ENCODE measurements around the gene KNSTRN. TPM values are rescaled to one million over a fixed set of nuclear protein-coding genes. Genes with fewer than 3 reads are reported as not detected.

The KNSTRN gene
- total RNA-seq, 4 donors from 2014 or later: 7.2 to 16.2 (median 9.9) TPM

DNA sequence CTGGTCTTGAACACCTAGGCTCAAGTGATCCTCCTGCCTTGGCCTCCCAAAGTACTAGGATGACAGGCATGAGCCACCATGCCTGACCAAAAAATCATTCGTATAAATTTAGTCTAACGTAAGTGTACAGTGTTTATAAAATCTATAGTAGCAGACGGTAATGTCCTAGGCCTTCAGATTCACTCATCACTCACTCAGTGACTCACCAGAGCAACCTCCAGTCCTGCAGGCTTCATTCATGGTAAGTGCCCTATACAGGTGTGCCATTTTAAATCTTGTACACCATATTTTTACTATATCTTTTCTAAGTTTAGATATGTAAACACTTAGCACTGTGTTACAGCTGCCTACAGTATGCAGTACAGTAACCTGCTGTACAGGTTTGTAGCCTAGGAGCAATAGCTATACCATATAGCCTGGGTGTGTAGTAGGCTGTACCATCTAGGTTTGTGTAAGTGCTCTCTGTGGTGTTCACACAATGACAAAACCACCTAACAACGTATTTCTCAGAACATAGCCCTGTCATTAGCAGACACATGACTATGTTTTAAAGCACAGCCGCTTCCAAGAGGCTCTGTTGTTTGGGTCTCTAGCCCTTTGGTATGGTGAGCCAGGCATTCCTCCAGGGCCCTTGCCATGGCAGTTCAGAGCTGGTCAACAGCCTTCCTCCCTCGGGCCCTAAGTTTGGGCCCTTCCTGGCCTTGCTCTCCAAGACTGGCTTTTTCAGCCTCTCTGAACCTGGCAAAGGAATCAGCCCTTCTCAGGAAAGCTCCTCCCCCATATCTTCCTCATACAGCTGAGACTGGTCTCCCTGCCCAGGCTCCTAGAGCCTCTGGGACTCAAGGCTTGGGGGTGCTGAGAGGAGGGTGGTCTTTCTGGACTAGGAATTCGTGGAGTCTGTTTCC, 39.9 kb upstream of the KNSTRN start:
- H3K27ac ChIP-seq: peak overlapping the region in 3 of 4 donors; percentile 70 to 98 (median 98)
- H3K27me3 ChIP-seq: no peaks in the 10 kb centered on the region
- H3K4me1 ChIP-seq: peaks cover 0 to 75% (median 45%) of the 10 kb centered on the region in 3 donors
- H3K36me3 ChIP-seq: no peaks in the 10 kb centered on the region
- no peak for TF ChIP-seq POLR2AphosphoS5 (IDR thresholded peaks at IDR 0.05)
- no peak for TF ChIP-seq EP300 (IDR thresholded peaks at IDR 0.05)
- TF ChIP-seq POLR2A (IDR thresholded peaks at IDR 0.05): no peak
- TF ChIP-seq, protein P1, sequence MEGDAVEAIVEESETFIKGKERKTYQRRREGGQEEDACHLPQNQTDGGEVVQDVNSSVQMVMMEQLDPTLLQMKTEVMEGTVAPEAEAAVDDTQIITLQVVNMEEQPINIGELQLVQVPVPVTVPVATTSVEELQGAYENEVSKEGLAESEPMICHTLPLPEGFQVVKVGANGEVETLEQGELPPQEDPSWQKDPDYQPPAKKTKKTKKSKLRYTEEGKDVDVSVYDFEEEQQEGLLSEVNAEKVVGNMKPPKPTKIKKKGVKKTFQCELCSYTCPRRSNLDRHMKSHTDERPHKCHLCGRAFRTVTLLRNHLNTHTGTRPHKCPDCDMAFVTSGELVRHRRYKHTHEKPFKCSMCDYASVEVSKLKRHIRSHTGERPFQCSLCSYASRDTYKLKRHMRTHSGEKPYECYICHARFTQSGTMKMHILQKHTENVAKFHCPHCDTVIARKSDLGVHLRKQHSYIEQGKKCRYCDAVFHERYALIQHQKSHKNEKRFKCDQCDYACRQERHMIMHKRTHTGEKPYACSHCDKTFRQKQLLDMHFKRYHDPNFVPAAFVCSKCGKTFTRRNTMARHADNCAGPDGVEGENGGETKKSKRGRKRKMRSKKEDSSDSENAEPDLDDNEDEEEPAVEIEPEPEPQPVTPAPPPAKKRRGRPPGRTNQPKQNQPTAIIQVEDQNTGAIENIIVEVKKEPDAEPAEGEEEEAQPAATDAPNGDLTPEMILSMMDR (IDR thresholded peaks at IDR 0.05): no peak
- 28 to 43% methylated on average over 5 to 6 of the region's 7 CpGs for WGBS, 2 donors (ENCODE audit: low coverage in 1 of 2)
- ATAC-seq: no peak
- H3K4me3 ChIP-seq: no peak overlapping the region
- no peaks in the 10 kb centered on the region for H3K9me3 ChIP-seq

DNA sequence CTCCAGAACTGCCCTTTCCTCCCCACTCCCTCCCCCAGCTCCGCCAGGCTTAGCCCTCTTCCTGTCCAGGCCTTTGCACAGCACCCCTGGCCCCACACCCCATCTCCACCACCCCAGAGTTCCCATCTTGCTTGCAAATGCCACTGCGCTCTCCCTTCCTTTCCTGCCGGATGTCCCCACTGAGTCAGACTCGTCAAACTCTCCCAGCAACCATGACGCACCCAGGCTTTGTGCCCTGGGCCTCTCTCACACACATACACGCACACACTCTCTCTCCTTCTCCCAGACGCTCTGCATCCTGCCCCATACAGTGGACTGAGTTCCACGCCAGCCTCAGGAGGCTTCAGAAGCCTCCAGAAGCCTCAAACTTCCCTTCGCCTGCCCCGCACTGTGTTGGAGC, 39.0 kb upstream of the KNSTRN start:
- Histone ChIP-seq H3K27me3 (no peaks in the 10 kb centered on the region), H3K4me1 (peaks cover 0 to 66% (median 36%) of the 10 kb centered on the region in 3 donors), H3K9me3 (no peaks in the 10 kb centered on the region), H3K27ac (peak overlapping the region in 3 of 4 donors; percentile 70 to 98 (median 98)), H3K36me3 (no peaks in the 10 kb centered on the region), H3K4me3 (no peak overlapping the region)
- 62 to 69% methylated on average over 4 to 6 of the region's 10 CpGs for WGBS, 2 donors (ENCODE audit: low coverage in 1 of 2)
- no peak for ATAC-seq
- TF ChIP-seq, protein P1 (IDR thresholded peaks at IDR 0.05): no peak
- TF ChIP-seq POLR2A (IDR thresholded peaks at IDR 0.05) (no peak), POLR2AphosphoS5 (IDR thresholded peaks at IDR 0.05) (no peak), EP300 (IDR thresholded peaks at IDR 0.05) (no peak)

DNA sequence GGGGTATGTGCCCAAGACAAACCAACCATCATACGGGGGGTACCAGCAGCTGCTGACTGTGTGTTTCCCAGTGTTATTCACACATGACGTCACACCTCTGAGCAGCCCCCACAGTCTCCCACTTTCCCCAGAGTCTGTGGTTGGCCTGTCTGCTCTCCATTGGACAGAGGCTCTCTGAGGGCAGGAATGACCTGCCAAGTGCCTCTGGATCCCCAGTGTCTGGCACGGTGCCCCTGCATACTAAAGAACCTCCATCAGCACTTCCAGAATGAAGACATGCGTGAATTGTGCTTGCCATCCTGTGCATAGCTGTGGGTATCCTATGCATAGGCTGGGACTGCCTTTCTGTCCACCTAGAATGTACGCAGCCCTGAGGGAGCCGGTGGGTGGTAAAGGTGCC, 38.3 kb upstream of the KNSTRN start:
- ATAC-seq: no peak
- TF ChIP-seq EP300 (IDR thresholded peaks at IDR 0.05) (no peak), POLR2A (IDR thresholded peaks at IDR 0.05) (no peak), POLR2AphosphoS5 (IDR thresholded peaks at IDR 0.05) (no peak)
- TF ChIP-seq, protein P1 (IDR thresholded peaks at IDR 0.05): no peak
- no peak overlapping the region for H3K4me3 ChIP-seq
- H3K27me3 ChIP-seq: no peaks in the 10 kb centered on the region
- H3K9me3 ChIP-seq: no peaks in the 10 kb centered on the region
- 50% methylated on average over 2 of the region's 6 CpGs; no CpG with 5 or more reads in 1 of the 2 donors for WGBS, 2 donors (ENCODE audit: low coverage in 1 of 2)
- no peaks in the 10 kb centered on the region for H3K36me3 ChIP-seq
- H3K4me1 ChIP-seq: peaks cover 0 to 59% (median 29%) of the 10 kb centered on the region in 3 donors
- peak overlapping the region in 3 of 4 donors; percentile 70 to 98 (median 98) for H3K27ac ChIP-seq

DNA sequence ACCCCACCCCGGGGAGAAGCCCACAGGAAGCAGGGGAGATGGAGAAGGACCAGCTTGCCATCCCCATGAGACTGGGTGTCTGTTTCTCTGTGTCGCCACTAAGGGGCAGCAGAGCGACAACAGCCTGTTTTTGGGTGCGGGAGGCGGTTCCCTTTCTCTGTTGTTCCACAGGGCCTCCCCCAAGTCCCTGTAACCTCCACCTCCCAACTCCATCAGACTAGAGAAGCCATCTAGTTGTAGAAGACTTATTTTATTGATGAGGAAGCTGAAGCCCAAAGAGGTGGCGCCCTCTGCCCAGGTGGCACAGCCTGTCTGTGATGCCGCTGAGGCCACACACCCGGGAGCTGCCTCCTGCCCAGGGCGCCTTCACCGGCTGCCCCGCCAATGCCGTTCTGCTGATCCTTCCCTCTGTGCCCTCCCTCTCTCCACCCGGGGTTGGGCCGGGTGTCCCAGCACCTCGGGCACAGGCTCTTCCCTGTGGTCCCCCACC, 37.8 kb upstream of the KNSTRN start:
- Histone ChIP-seq H3K27me3 (no peaks in the 10 kb centered on the region), H3K4me1 (peaks cover 0 to 55% (median 25%) of the 10 kb centered on the region in 3 donors), H3K36me3 (no peaks in the 10 kb centered on the region), H3K27ac (peak overlapping the region in 1 of 4 donors; percentile 98), H3K9me3 (no peaks in the 10 kb centered on the region), H3K4me3 (no peak overlapping the region)
- ATAC-seq: no peak
- WGBS, 2 donors (ENCODE audit: low coverage in 1 of 2): 10% methylated on average over 4 of the region's 15 CpGs; no CpG with 5 or more reads in 1 of the 2 donors
- TF ChIP-seq POLR2AphosphoS5 (IDR thresholded peaks at IDR 0.05) (no peak), EP300 (IDR thresholded peaks at IDR 0.05) (no peak)
- TF ChIP-seq, protein P1 (IDR thresholded peaks at IDR 0.05): peak in 3 of 4 experiments; percentile 77 to 87 (median 79)
